A549 treated with AZD2906 at 1 μM for 4 hours (cell line): ENCODE measurements around the gene NHP2. TPM values are rescaled to one million over a fixed set of nuclear protein-coding genes. Genes with fewer than 3 reads are reported as not detected.

Experiments used
- total RNA-seq: library from RNA; stranded (reverse); fragments of 200-300 nt; extraction: Qiagen RNA extraction; gene quantifications from 5 replicates; pipeline ENCODE4 v1.2.3, GENCODE V29; 2022

NHP2 gene
- 387 to 490 TPM (median 405 TPM) in 5 replicates for total RNA-seq

DNA sequence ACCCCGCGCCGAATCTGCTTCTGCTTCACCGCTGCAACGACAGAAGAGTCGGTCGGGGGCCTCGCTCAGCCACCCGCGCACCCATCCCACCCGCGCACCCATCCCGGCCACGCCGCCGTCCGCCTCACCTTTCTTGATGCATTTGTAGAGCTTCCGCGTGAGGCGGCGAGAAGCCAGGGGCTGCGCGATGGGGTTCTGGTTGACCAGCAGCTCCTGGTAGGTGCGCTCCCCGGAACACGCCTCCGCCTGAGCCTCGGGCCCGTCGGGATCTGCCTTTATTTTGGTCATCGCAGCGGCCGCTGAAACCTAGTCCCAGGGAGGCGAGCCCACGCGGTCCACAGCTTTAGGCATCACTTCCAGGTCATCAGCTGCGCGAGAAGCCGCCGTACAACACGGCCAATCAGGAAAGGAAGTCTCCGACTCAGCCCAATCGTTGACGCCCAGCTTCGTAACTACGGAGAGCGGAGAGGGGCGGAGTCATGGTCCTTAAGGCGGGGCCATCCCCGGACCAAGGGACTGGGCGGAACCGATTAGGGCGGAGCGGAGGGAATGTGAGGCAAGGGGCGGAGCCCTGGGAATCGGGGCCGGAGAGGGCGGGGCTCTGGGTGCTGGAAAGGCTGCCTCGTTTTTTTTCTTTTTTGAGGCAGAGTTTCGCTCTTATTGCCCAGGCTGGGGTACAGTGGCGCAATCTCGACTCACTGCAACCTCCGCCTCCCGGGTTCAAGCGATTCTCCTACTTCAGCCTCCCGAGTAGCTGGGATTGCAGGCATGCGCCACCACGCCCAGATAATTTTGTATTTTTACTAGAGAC lies at the start of gene NHP2:
NHP2 (minus strand) TSS at position 356 of the 811 bp plus-strand sequence; CDS start at position 288, 68 bp downstream.

GRCh38 chr5:178187014-178187413 lies 33.3 kb upstream of the NHP2 start, which contains the start of gene GMCL2:
TSS of gene GMCL2 (minus strand) at chr5:178187371. CDS start at chr5:178187299, 72 bp downstream.

GRCh38 chr5:178130576-178131445 lies 22.9 kb downstream of the NHP2 start, which contains the start of gene RMND5B:
TSS of gene RMND5B (plus strand) at chr5:178131014. CDS start at chr5:178138120, 7,106 bp downstream.

DNA sequence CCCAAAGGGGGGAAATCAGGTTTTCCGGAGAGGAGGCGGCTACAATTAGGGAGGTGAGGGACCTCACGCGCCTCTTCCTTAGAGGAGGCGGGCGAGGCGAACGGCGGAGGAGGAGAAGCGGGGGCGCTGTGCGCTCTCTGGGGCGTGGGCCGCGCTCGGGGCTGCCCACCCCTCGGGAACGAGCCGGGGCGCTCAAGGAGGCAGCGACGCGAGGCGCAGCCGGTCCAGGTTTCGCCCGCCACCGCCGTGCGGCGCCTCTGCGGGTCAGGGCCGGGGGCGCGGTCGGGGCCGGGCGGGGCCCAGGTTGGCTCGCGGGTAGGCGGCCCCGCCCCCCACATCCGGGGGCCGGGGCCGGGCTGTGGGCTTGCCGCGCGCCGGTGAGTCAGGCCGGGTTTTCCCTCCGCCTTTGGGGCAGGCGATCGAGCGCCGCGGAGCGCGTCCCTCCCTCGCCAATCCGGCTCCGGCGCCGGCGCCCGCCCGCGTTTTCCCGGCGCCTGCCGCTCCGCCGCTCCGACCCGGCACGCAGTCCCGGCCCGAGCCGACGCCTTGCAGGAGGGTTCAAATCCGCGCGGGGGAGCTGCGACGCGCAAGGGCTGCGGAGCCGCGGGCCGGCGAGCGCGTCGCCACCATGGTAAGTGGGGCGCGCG lies 40.4 kb downstream of the NHP2 start, which contains the start of gene N4BP3:
N4BP3 (plus strand) TSS at position 392 of the 647 bp plus-strand sequence. CDS start 6,052 bp downstream, outside the sequence.

Other genes with a start within 250 kb of the NHP2 start
- gene PROP1, start 157.6 kb downstream of the NHP2 start, total RNA-seq, result 0.06 to 0.34 TPM (median 0.12 TPM) in 3 of 5 replicates, not detected in the others
- 0.77 to 1.1 TPM (median 1.0 TPM) in 5 replicates for gene N4BP3, start 40.4 kb downstream of the NHP2 start, total RNA-seq
- gene RMND5B, start 22.9 kb downstream of the NHP2 start, total RNA-seq, result 23.6 to 32.0 TPM (median 29.5 TPM) in 5 replicates
- not detected in 5 replicates for gene GMCL2, start 33.5 kb upstream of the NHP2 start, total RNA-seq
- gene HNRNPAB, start 50.6 kb upstream of the NHP2 start, total RNA-seq, result 303 to 325 TPM (median 313 TPM) in 5 replicates
- 6.1 to 9.4 TPM (median 8.9 TPM) in 5 replicates for gene PHYKPL, start 78.9 kb upstream of the NHP2 start, total RNA-seq